Right ventricle myocardium inferior (tissue), 1 donor: ENCODE measurements around the gene GSTM2. TPM values are rescaled to one million over a fixed set of nuclear protein-coding genes. Genes with fewer than 3 reads are reported as not detected.
A peak's percentile ranks its signal among the peaks of the same experiment; 100 is the strongest.

Experiments
- ATAC-seq: fragments of 200-7000 bp; cut with Tn5 transposase; one replicate; pipeline ENCODE4 v1.9.1; 2020; ENCODE audit warnings: mild to moderate bottlenecking, moderate library complexity
- DNase-seq: peaks from one replicate; pipeline ENCODE4 v3.0.0; 2021; ENCODE audit errors: missing footprints
- intact Hi-C: fragments of 100-400 bp; cut with DNase I; formaldehyde crosslinking; loops from one replicate; pipeline ENCODE4 v1.11.0; 2022
- total RNA-seq: library from RNA; stranded (reverse); fragmentation: NEBNext Ultra II Directional; extraction: Animal tissue kit (Norgen Biotek cat#: 25700); gene quantifications from one replicate; pipeline ENCODE4 v1.2.1, GENCODE V29; 2021
- donor health status: DM: no; HTN: yes; CAD: no; lungs with severe emphysema.

Gene GSTM2
- total RNA-seq, 1 donor from 2014 or later = 77.4 TPM

GRCh38 chr1:109627692-109628399, 40.0 kb upstream of the GSTM2 start:
- ATAC-seq (no peak), DNase-seq (no peak)
- intact Hi-C loops = no loop called here

- intact Hi-C loops = no loop called here
- ATAC-seq = no peak
- no peak for DNase-seq
Measured at GRCh38 chr1:109628540-109629321, 39.1 kb upstream of the GSTM2 start.

GRCh38 chr1:109629372-109630030, 38.4 kb upstream of the GSTM2 start:
- DNase-seq (no peak), ATAC-seq (no peak)
- intact Hi-C loops = no loop called here

- ATAC-seq (no peak), DNase-seq (no peak)
- intact Hi-C loops = no loop called here
Measured at GRCh38 chr1:109630081-109630897, 37.6 kb upstream of the GSTM2 start.

GRCh38 chr1:109630898-109631512, 36.9 kb upstream of the GSTM2 start:
- DNase-seq (no peak), ATAC-seq (no peak)
- intact Hi-C loops = no loop called here

- intact Hi-C loops = no loop called here
- no peak for DNase-seq
- ATAC-seq = peak; percentile 7
Measured at GRCh38 chr1:109631513-109632505, 36.0 kb upstream of the GSTM2 start.

GRCh38 chr1:109632671-109633346, 35.0 kb upstream of the GSTM2 start:
- DNase-seq (no peak), ATAC-seq (peak; percentile 51)
- intact Hi-C loops = no loop called here

GRCh38 chr1:109634292-109634691, 33.6 kb upstream of the GSTM2 start:
- ATAC-seq (no peak), DNase-seq (no peak)
- intact Hi-C loops = no loop called here

- intact Hi-C loops = no loop called here
- DNase-seq (no peak), ATAC-seq (no peak)
Measured at GRCh38 chr1:109634771-109635750, 32.8 kb upstream of the GSTM2 start.

GRCh38 chr1:109635862-109636200, 32.0 kb upstream of the GSTM2 start:
- peak; percentile 4 for ATAC-seq
- DNase-seq = no peak
- intact Hi-C loops = no loop called here

- peak; percentile 57 for ATAC-seq
- DNase-seq = no peak
- intact Hi-C loops = no loop called here
Measured at GRCh38 chr1:109636201-109636952, 31.5 kb upstream of the GSTM2 start.

- DNase-seq (no peak), ATAC-seq (no peak)
- intact Hi-C loops = no loop called here
Measured at GRCh38 chr1:109637446-109637845, 30.4 kb upstream of the GSTM2 start.

- no peak for DNase-seq
- intact Hi-C loops = loop anchor here (1.0 kb wide), 1 partner anchor 134 kb away; no protein-coding TSS in a partner anchor
Measured at GRCh38 chr1:109639063-109639840, 28.6 kb upstream of the GSTM2 start.

GRCh38 chr1:109639841-109640184, 28.0 kb upstream of the GSTM2 start:
- DNase-seq = no peak
- ATAC-seq = no peak
- intact Hi-C loops = loop anchor here (1.0 to 5.0 kb wide), 3 partner anchors 93 to 342 kb away; partner anchors contain the start of genes AHCYL1 and GNAI3

More at GRCh38 chr1:109639063-109639840, 28.6 kb upstream of the GSTM2 start:
- ATAC-seq = no peak
